ENCODE results near the gene SYTL3. TPM values are rescaled to one million over a fixed set of nuclear protein-coding genes. Genes with fewer than 3 reads are reported as not detected.

SYTL3 gene
- polyA plus RNA-seq, 1 of the 3 experiments (the other 2 are of a cell fraction) = 2.3 TPM

GRCh38 chr6:158764183-158764849 is 114.5 kb downstream of the SYTL3 start:
- no peaks in the 10 kb centered on the region for H3K9me2 ChIP-seq
- H3K4me1 ChIP-seq (ENCODE audit: control insufficient read depth in 1 of 2, insufficient read depth in 2 of 2, low read depth in 1 of 2, low read length in 1 of 2) = peaks cover 0 to 24% of the 10 kb centered on the region in 2 experiments; a peak in 1 of 4 replicates
- no peaks in the 10 kb centered on the region for H3K27me3 ChIP-seq (ENCODE audit: insufficient read depth)
- no peak overlapping the region for H2AFZ ChIP-seq (ENCODE audit: low read depth)
- WGBS (ENCODE audit: low lambda C conversion rate) = 94% methylated on average over 9 of the region's 14 CpGs
- ChIA-PET CTCF (interaction anchor here (1.0 to 1.1 kb wide), 2 partner anchors 17 to 60 kb away, joined by 3 read pairs; no protein-coding TSS in a partner anchor), POLR2A (no interaction called here)
- H3K4me3 ChIP-seq (ENCODE audit: low read depth in 2 of 2, low read length in 1 of 2) = no peak overlapping the region
- peaks cover 23 to 44% of the 10 kb centered on the region in 2 experiments for H3K36me3 ChIP-seq (replicated peaks in 1 of 2; ENCODE audit: control insufficient read depth in 1 of 2, insufficient read depth in 2 of 2, low read length in 1 of 2)
- H3K9ac ChIP-seq = no peak overlapping the region
- no peaks in the 10 kb centered on the region for H3F3A ChIP-seq (replicated peaks; ENCODE audit: insufficient read depth)
- TF ChIP-seq GABPA (IDR thresholded peaks at IDR 0.05; ENCODE audit: low read depth) (no peak), MXI1 (IDR thresholded peaks at IDR 0.05; ENCODE audit: low read depth, low read length) (no peak), RCOR1 (IDR thresholded peaks at IDR 0.05; ENCODE audit: low read length) (no peak), TAF1 (IDR thresholded peaks at IDR 0.05; ENCODE audit: borderline replicate concordance, low read depth, low read length) (no peak), RAD21 (IDR thresholded peaks at IDR 0.05; ENCODE audit: low read length) (no peak), EZH2phosphoT487 (IDR thresholded peaks at IDR 0.05; ENCODE audit: borderline replicate concordance, low read depth) (no peak), TEAD4 (IDR thresholded peaks at IDR 0.05; ENCODE audit: borderline replicate concordance, insufficient read depth) (no peak), FOXJ3 (CRISPR knock-in tag; IDR thresholded peaks at IDR 0.05) (no peak), JUND (IDR thresholded peaks at IDR 0.05) (no peak), SMC3 (IDR thresholded peaks at IDR 0.05; ENCODE audit: low read depth, low read length) (no peak), TCF12 (IDR thresholded peaks at IDR 0.05) (no peak), NFIC (IDR thresholded peaks at IDR 0.05; ENCODE audit: borderline replicate concordance) (no peak), MAX (IDR thresholded peaks at IDR 0.05; ENCODE audit: low read depth) (no peak), USF1 (IDR thresholded peaks at IDR 0.05; ENCODE audit: borderline replicate concordance, low read depth) (no peak), GATA2 (CRISPR knock-in tag; IDR thresholded peaks at IDR 0.05) (no peak), PBX3 (IDR thresholded peaks at IDR 0.05) (no peak), CTCF (IDR thresholded peaks at IDR 0.05) (no peak), YY1 (IDR thresholded peaks at IDR 0.05; ENCODE audit: low read depth) (no peak), ZBTB33 (IDR thresholded peaks at IDR 0.05; ENCODE audit: borderline replicate concordance, low read depth) (no peak), RFX5 (IDR thresholded peaks at IDR 0.05; ENCODE audit: low read length) (no peak)
- H3K4me2 ChIP-seq = no peak overlapping the region
- no peaks in the 10 kb centered on the region for H3K79me2 ChIP-seq (ENCODE audit: insufficient read depth)
- no peaks in the 10 kb centered on the region for H4K20me1 ChIP-seq (ENCODE audit: insufficient read depth)
- no peaks in the 10 kb centered on the region for H3K9me3 ChIP-seq
- H3K27ac ChIP-seq (ENCODE audit: low read depth in 2 of 2, low read length in 1 of 2) = no peak overlapping the region
- DNase-seq = no peak
